Ishikawa (cell line): ENCODE data around the gene UBL3.

Source experiments
- CEBPB ChIP-seq: IDR thresholded peaks from 2 replicates; pipeline ENCODE4 v1.6.1; 2012
- CREB1 ChIP-seq: IDR thresholded peaks from 2 replicates; pipeline ENCODE4 v1.6.1; 2012; ENCODE audit warnings: low read depth
- EGR1 ChIP-seq: IDR thresholded peaks from 2 replicates; pipeline ENCODE4 v1.6.1; 2012
- EP300 ChIP-seq: IDR thresholded peaks from 2 replicates; pipeline ENCODE4 v1.6.1; 2012; ENCODE audit warnings: borderline replicate concordance
- FOXM1 ChIP-seq: IDR thresholded peaks from 2 replicates; pipeline ENCODE4 v1.6.1; 2012; ENCODE audit warnings: low read depth, borderline replicate concordance
- NFIC ChIP-seq: IDR thresholded peaks from 2 replicates; pipeline ENCODE4 v1.6.1; 2012
- RAD21 ChIP-seq: IDR thresholded peaks from 2 replicates; pipeline ENCODE4 v1.6.1; 2012; ENCODE audit warnings: low read depth
- REST ChIP-seq: IDR thresholded peaks from 2 replicates; pipeline ENCODE4 v1.6.1; 2012; ENCODE audit warnings: low read depth, mild to moderate bottlenecking
- TAF1 ChIP-seq: IDR thresholded peaks from 2 replicates; pipeline ENCODE4 v1.6.1; 2012; ENCODE audit warnings: low read depth, mild to moderate bottlenecking
- TCF12 ChIP-seq: IDR thresholded peaks from 2 replicates; pipeline ENCODE4 v1.6.1; 2012; ENCODE audit warnings: low read depth
- TEAD4 ChIP-seq: IDR thresholded peaks from 2 replicates; pipeline ENCODE4 v1.6.1; 2012
- YY1 ChIP-seq: IDR thresholded peaks from 2 replicates; pipeline ENCODE4 v1.6.1; 2012; ENCODE audit warnings: low read depth
- ZBTB7A ChIP-seq: IDR thresholded peaks from 2 replicates; pipeline ENCODE4 v1.6.1; 2012; ENCODE audit warnings: low read depth
- TF ChIP-seq, protein P1 (sequence below): IDR thresholded peaks from 2 replicates; pipeline ENCODE4 v1.6.1; 2012
- TF ChIP-seq, protein P2 (sequence below): IDR thresholded peaks from 2 replicates; pipeline ENCODE4 v1.6.1; 2012

UBL3 gene

GRCh38 chr13:29786698-29787097, 63.7 kb downstream of the UBL3 start:
- TF ChIP-seq FOXM1, result no peak
- TF ChIP-seq, protein P1, sequence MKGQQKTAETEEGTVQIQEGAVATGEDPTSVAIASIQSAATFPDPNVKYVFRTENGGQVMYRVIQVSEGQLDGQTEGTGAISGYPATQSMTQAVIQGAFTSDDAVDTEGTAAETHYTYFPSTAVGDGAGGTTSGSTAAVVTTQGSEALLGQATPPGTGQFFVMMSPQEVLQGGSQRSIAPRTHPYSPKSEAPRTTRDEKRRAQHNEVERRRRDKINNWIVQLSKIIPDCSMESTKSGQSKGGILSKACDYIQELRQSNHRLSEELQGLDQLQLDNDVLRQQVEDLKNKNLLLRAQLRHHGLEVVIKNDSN, result no peak

- TF ChIP-seq CEBPB (no peak), YY1 (no peak), REST (no peak), CREB1 (no peak), EP300 (no peak), FOXM1 (no peak), EGR1 (no peak), TEAD4 (no peak), NFIC (no peak)
- TF ChIP-seq, protein P1, result no peak
Measured at GRCh38 chr13:29785978-29786377, 64.4 kb downstream of the UBL3 start.

DNA sequence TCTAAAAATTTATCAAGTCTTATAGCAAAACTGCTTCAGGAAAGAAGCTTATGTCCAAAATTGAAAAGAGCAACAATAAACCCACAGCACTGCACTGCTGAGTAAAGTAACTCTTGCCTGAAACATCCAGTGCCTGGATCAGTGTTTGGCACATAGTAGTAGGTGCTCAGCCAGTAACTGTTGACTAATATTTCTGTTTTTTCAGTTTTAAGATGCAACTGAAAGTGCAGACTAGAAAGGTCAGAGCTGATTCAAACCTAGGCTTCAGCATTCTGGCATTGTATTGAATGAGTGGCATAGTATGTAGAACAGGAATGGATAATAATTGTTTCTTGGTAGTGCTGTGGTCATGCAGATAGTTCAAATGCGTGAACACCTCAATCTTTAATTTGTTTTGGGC, 67.6 kb downstream of the UBL3 start:
- no peak for TF ChIP-seq EP300
- TF ChIP-seq REST, result no peak
- no peak for TF ChIP-seq YY1
- TF ChIP-seq, protein P2, sequence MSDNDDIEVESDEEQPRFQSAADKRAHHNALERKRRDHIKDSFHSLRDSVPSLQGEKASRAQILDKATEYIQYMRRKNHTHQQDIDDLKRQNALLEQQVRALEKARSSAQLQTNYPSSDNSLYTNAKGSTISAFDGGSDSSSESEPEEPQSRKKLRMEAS, result no peak
- no peak for TF ChIP-seq FOXM1
- no peak for TF ChIP-seq ZBTB7A
- TF ChIP-seq RAD21, result no peak
- TF ChIP-seq TCF12, result no peak
- TF ChIP-seq EGR1, result no peak
- TF ChIP-seq CEBPB, result no peak

DNA sequence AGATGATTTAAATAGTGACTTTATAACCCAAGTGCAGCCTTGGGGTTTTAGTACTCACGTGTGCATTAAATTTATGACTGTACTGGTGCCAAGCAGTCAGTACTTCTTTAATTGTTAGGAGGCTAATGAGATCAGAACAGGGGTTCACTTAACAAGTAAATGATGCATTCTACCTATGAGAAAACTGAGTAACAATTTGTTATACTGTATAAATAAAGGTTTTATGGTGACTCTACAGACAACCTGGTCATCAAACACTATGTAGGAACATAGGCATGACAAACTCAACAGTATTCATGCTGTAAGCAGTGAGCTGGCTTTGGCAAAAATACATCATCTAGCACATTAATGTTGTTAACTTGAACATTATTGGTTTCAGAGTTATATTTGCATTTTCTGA, 75.6 kb downstream of the UBL3 start:
- TF ChIP-seq TCF12, result no peak
- no peak for TF ChIP-seq REST
- no peak for TF ChIP-seq TEAD4
- TF ChIP-seq, protein P1, result no peak
- no peak for TF ChIP-seq CEBPB
- TF ChIP-seq RAD21, result no peak
- TF ChIP-seq TAF1, result no peak
- no peak for TF ChIP-seq EGR1
- TF ChIP-seq CREB1, result no peak
- no peak for TF ChIP-seq NFIC
- TF ChIP-seq ZBTB7A, result no peak
- no peak for TF ChIP-seq YY1
- TF ChIP-seq FOXM1, result no peak
- TF ChIP-seq EP300, result no peak
- TF ChIP-seq, protein P2, result no peak

DNA sequence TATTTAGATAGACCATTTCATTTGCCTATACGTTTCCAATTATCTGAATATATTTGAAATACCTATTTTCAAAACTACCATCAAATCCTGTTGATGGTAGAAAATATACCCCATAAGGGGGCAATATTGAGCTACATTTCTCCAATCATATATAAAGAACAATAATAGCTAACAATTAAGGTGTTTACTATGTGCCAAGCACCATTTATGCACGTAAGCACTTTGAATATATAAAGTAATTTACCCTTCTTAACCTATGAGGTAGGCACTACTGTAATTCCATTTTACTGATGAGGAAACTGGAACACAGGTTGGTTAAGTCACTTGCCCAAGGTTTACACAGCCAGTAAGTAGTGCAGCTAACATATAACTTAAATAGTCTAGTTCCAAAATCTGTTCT, 79.2 kb downstream of the UBL3 start:
- peak; percentile 58 for TF ChIP-seq RAD21
- no peak for TF ChIP-seq EP300
